HEK293 (cell line): ENCODE data around the gene PGBD5.

Source experiments
- CTCF ChIA-PET: fragments of 350-600 bp; formaldehyde crosslinking; extraction: SDS; loops from one replicate; lab custom pipeline; 2021; ENCODE audit warnings: antibody characterized with exemption; lab: Yijun Ruan, JAX
- POLR2A ChIA-PET: fragments of 300-600 bp; formaldehyde crosslinking; extraction: SDS; loops from one replicate; lab custom pipeline; 2020; ENCODE audit warnings: antibody characterized with exemption, inconsistent platforms; lab: Yijun Ruan, JAX
- H3K27ac ChIP-seq: fragments of 200-500 bp; sonication (Bioruptor generic); 2 replicates; pipeline ENCODE4 v1.5.1; 2014; ENCODE audit warnings: low read depth, low read length, control low read depth, inconsistent platforms; ENCODE audit errors: extremely low read depth
- H3K36me3 ChIP-seq, 2 experiments: fragments of 200-500 bp in 1 of 2; sonication (Bioruptor generic) in 1 of 2; 1 replicate in 1 of 2; 2 replicates in 1 of 2; pipeline ENCODE4 v1.5.1; 2014 to 2017; ENCODE audit warnings: inconsistent platforms in 2 of 2, low read length in 2 of 2; ENCODE audit not compliant: control insufficient read depth in 2 of 2, insufficient read depth in 1 of 2
- H3K4me1 ChIP-seq: fragments of 200-500 bp; sonication (Bioruptor generic); 2 replicates; pipeline ENCODE4 v1.5.1; 2014; ENCODE audit warnings: mild to moderate bottlenecking, low read length, inconsistent platforms; ENCODE audit not compliant: control insufficient read depth, insufficient read depth
- H3K4me3 ChIP-seq: 2 replicates; pipeline ENCODE4 v1.5.1; 2011; ENCODE audit warnings: low read depth, mild to moderate bottlenecking, control low read depth, low read length, moderate library complexity
- H3K9me3 ChIP-seq: fragments of 200-500 bp; sonication (Bioruptor generic); 2 replicates; pipeline ENCODE4 v1.5.1; 2014; ENCODE audit warnings: low read depth, low read length, inconsistent platforms; ENCODE audit not compliant: control insufficient read depth, insufficient read depth
- PRDM4 ChIP-seq: fragments of 450-650 bp; formaldehyde crosslinking; IDR thresholded peaks from 2 replicates; pipeline ENCODE4 v1.5.1; 2017; ENCODE audit warnings: missing biosample characterization, missing genetic modification characterization
- RBAK ChIP-seq: fragments of 450-650 bp; formaldehyde crosslinking; IDR thresholded peaks from 2 replicates; pipeline ENCODE4 v1.5.1; 2016; ENCODE audit warnings: missing biosample characterization, missing genetic modification characterization
- ZFP69B ChIP-seq: fragments of 450-650 bp; formaldehyde crosslinking; IDR thresholded peaks from 2 replicates; pipeline ENCODE4 v1.5.1; 2016; ENCODE audit warnings: missing biosample characterization, missing genetic modification characterization
- ZNF184 ChIP-seq: fragments of 450-650 bp; IDR thresholded peaks from 2 replicates; pipeline ENCODE4 v1.5.1; 2018; ENCODE audit warnings: missing biosample characterization, mild to moderate bottlenecking, missing genetic modification characterization
- ZNF202 ChIP-seq: fragments of 450-650 bp; formaldehyde crosslinking; IDR thresholded peaks from 2 replicates; pipeline ENCODE4 v1.5.1; 2016; ENCODE audit warnings: missing biosample characterization, missing genetic modification characterization, borderline replicate concordance
- ZNF292 ChIP-seq: fragments of 450-650 bp; formaldehyde crosslinking; IDR thresholded peaks from 2 replicates; pipeline ENCODE4 v1.5.1; 2016; ENCODE audit warnings: low read depth, missing biosample characterization, missing genetic modification characterization, borderline replicate concordance
- ZNF350 ChIP-seq: fragments of 450-650 bp; formaldehyde crosslinking; IDR thresholded peaks from 2 replicates; pipeline ENCODE4 v1.5.0; 2017; ENCODE audit warnings: missing biosample characterization, mild to moderate bottlenecking, missing genetic modification characterization
- ZNF433 ChIP-seq: fragments of 450-650 bp; formaldehyde crosslinking; IDR thresholded peaks from 2 replicates; pipeline ENCODE4 v1.5.1; 2016; ENCODE audit warnings: missing biosample characterization, missing genetic modification characterization, low read depth
- ZNF501 ChIP-seq: fragments of 450-650 bp; formaldehyde crosslinking; IDR thresholded peaks from 2 replicates; pipeline ENCODE4 v1.5.1; 2016; ENCODE audit warnings: missing biosample characterization, missing genetic modification characterization
- ZNF518A ChIP-seq: fragments of 450-650 bp; formaldehyde crosslinking; conservative IDR thresholded peaks from 2 replicates; pipeline ENCODE4 v1.5.1; 2016; ENCODE audit warnings: low read depth, missing biosample characterization, missing genetic modification characterization
- ZNF548 ChIP-seq: fragments of 450-650 bp; formaldehyde crosslinking; IDR thresholded peaks from 2 replicates; pipeline ENCODE4 v1.5.1; 2016; ENCODE audit warnings: missing biosample characterization, missing genetic modification characterization
- ZNF677 ChIP-seq: fragments of 450-650 bp; IDR thresholded peaks from 2 replicates; pipeline ENCODE4 v1.5.0; 2018; ENCODE audit warnings: missing biosample characterization, mild to moderate bottlenecking, missing genetic modification characterization, moderate library complexity
- ZNF785 ChIP-seq: fragments of 450-650 bp; formaldehyde crosslinking; IDR thresholded peaks from 2 replicates; pipeline ENCODE4 v1.5.1; 2016; ENCODE audit warnings: missing biosample characterization, missing genetic modification characterization
- ZSCAN5A ChIP-seq: fragments of 450-650 bp; formaldehyde crosslinking; IDR thresholded peaks from 2 replicates; pipeline ENCODE4 v1.5.1; 2016; ENCODE audit warnings: missing biosample characterization, missing genetic modification characterization
- TF ChIP-seq, protein P1 (sequence below): fragments of 450-650 bp; formaldehyde crosslinking; IDR thresholded peaks from 2 replicates; pipeline ENCODE4 v1.5.1; 2017; ENCODE audit warnings: missing biosample characterization, missing genetic modification characterization

PGBD5 gene

DNA sequence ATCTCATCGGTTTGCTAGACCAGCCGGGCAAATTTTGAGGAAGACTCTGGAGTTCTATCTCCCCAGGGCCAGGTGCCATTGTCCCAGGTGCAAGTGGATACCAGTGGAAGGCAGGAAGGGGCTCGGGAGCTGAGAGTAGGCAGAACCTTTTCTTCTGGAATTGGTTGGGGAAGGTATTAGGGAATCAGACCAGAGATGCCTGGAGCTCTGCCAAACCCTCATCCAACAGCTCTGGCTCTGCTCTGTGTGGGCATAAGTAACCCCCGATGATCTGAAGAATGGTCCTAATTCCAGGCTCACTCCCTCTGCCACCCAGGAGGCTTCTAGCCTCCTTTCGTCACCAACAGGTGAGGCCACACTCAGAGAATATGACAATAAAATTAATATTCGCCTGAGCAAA is 69.9 kb downstream of the PGBD5 start:
- H3K9me3 ChIP-seq: no peaks in the 10 kb centered on the region
- ChIA-PET CTCF (interaction anchor here (0.7 kb wide), 1 partner anchor 445 kb away, joined by 3 read pairs; no protein-coding TSS in a partner anchor), POLR2A (no interaction called here)
- TF ChIP-seq ZNF677 (tag by site-specific recombination) (no peak), ZNF501 (tag by site-specific recombination) (no peak), ZNF548 (tag by site-specific recombination) (no peak)
- no peak overlapping the region for H3K4me3 ChIP-seq
- H3K36me3 ChIP-seq: no peaks in the 10 kb centered on the region
- H3K4me1 ChIP-seq: no peaks in the 10 kb centered on the region
- no peak overlapping the region for H3K27ac ChIP-seq

GRCh38 chr1:230355594-230355993 is 70.5 kb downstream of the PGBD5 start:
- H3K27ac ChIP-seq: no peak overlapping the region
- no peaks in the 10 kb centered on the region for H3K36me3 ChIP-seq
- TF ChIP-seq, protein P1, sequence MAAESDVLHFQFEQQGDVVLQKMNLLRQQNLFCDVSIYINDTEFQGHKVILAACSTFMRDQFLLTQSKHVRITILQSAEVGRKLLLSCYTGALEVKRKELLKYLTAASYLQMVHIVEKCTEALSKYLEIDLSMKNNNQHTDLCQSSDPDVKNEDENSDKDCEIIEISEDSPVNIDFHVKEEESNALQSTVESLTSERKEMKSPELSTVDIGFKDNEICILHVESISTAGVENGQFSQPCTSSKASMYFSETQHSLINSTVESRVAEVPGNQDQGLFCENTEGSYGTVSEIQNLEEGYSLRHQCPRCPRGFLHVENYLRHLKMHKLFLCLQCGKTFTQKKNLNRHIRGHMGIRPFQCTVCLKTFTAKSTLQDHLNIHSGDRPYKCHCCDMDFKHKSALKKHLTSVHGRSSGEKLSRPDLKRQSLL (tag by site-specific recombination): no peak
- TF ChIP-seq ZNF433 (tag by site-specific recombination): no peak
- TF ChIP-seq ZNF518A (tag by site-specific recombination): no peak
- no peak for TF ChIP-seq ZFP69B
- no peak for TF ChIP-seq RBAK (tag by site-specific recombination)
- no peak for TF ChIP-seq ZNF350 (tag by site-specific recombination)
- no peak for TF ChIP-seq PRDM4 (tag by site-specific recombination)
- no peak for TF ChIP-seq ZNF292 (tag by site-specific recombination)
- no peak for TF ChIP-seq ZNF184 (tag by site-specific recombination)
- no peak for TF ChIP-seq ZNF785 (tag by site-specific recombination)
- TF ChIP-seq ZNF202: no peak
- TF ChIP-seq ZSCAN5A: no peak
- H3K9me3 ChIP-seq: no peaks in the 10 kb centered on the region
- ChIA-PET POLR2A (no interaction called here), CTCF (no interaction called here)
- no peaks in the 10 kb centered on the region for H3K4me1 ChIP-seq
- no peak overlapping the region for H3K4me3 ChIP-seq
